GM21737 (cell line): ENCODE measurements around the gene OTOP1.
"Not testable (repeated sequence)": the region's sequence is repeated elsewhere in the genome, so short reads cannot be mapped to it uniquely, and the experiment has no call there.

Source experiments
- ATAC-seq: cut with Tn5 transposase; IDR thresholded peaks from one replicate; pipeline ENCODE4 v1.9.1; 2021; ENCODE audit warnings: mild to moderate bottlenecking, moderate library complexity; ENCODE audit not compliant: unreplicated experiment

OTOP1 gene

DNA sequence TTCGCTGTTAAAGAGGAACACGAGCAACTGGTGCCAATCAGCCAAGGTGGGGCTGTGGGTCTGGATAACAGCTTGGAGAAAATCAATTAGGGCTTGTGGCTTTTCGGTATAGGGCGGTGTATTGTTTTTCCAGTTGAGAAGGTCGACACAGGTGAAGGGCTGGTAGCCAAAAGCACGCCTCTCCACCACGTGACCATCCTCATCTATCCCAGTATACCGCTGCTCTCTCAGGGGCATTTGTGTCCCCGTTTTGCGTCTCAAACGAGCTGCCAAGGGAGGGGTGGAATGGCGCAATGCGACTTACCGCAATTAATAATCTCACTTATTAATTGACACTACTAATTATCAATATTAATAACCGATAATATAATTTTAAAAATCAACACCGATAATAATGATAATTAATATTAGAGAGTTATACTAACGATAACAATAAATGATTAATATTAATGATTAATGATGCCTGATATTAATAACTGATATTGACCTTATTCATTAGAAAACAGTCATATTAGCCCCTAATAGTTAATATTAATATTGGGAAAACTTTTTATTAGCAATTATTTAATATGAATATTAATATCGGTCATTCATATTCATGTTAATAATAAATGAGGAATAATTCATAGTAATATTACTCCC lies 62.1 kb downstream of the OTOP1 start:
- not testable (repeated sequence) for ATAC-seq

DNA sequence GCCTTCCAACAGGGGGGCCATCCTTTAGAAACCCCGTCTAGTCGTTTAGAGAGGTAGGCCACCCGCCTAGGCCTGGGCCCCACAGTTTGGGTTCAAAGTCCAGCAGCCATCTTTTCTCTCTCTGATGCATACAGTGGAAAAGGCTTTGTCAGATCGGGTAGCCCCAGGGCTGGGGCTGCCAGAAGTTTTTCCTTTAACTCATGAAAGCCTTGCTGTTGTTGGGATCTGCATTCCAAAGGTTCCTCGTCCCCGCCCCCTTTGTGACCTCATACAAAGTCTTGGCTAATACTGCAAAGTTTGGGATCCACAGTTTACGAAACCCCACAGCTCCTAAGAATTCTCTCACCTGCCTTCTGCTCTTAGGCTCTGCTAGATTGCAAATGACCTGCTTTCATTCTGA lies 64.5 kb downstream of the OTOP1 start:
- ATAC-seq, result not testable (repeated sequence)

DNA sequence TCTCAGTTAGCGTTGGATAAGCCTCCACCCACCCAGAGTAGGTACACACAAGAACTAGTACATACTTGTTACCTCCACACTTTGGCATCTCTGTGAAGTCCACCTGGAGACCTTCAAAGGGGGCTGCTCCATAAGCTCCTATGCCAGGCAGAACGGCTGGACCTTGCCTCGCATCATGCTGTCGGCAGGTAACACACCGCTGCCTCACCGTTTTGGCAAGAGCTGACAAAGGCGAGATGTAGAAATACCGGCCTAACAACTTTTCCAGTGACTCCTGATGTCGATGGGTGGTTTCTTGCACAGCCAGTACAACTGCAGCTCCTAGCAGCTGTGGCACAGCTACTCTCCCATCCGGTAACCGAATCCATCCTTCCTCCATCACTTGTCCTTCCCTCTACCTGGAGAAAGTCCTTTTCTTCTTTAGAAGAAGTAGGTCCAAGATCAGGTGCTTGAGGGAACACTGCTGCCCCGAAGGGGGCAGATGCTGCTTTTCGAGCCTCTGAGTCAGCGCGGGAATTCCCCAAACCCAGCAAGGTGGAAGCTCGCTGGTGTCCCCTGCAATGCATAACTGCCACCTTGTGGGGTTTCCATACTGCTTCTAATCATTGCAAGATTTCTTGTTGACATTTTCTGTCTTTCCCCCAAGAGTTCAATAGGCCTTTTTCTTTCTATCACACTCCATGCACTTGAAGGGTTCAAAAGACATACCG lies 65.6 kb downstream of the OTOP1 start:
- not testable (repeated sequence) for ATAC-seq

DNA sequence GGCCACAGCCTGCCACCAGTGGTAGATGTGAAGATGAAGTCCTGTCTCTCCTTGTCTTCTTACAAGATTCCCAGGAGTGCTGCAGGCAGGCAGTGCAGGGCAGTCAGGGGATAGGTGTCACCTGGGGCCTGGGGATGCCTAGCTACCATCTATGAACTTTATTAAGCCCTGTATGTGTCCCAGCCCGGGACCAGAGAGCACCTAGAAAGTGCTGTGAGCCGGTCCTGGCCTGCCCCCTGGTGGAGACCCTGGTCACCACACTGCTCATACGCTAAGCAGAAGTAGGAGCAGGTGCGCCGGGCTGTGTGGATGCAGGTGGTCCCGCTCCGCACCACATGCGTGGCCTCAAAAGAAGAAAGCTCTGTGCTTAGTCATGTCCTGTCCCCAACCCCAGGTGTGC lies 81.1 kb downstream of the OTOP1 start:
- not testable (repeated sequence) for ATAC-seq

DNA sequence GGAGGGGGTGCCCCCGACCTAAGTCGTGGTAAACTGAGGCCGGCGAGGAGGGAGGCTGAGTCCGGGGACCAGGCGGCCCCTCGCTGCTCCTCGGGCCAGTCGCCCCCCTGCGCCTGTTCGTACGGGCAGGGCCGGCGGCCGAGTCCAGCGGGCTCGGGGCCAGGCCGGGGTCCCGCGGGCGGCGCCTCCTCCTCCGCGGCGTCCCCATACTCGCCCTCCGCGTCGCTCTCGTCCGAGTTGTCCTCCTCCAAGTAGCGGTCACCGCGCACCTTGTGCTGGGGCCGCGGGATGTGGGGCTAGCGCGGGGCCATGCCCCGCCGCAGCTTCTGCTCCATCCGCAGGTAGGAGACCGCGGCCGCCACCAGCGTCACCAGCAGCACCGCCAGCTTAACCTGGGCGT lies 83.4 kb downstream of the OTOP1 start:
- ATAC-seq, result not testable (repeated sequence)

DNA sequence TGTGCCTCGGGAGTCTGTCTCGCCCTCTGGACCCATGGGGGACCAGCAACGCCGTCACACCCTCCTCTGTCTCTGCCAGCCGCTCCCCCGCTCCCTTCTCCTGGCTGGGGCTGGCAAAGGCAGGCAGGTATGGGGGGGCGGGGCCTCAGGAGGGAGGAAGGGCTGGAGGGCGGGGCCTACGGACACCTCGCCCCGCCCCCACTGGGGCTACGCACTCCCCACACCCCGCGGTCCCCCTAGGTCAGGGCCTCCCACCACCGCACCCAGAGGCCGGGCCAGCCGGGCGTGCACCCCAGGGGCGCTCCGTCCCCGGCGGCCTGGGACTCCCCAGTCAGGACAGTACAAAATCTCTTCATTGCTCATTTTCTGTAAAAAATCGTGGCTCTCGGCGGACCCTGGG lies 84.0 kb downstream of the OTOP1 start:
- ATAC-seq, result not testable (repeated sequence)

DNA sequence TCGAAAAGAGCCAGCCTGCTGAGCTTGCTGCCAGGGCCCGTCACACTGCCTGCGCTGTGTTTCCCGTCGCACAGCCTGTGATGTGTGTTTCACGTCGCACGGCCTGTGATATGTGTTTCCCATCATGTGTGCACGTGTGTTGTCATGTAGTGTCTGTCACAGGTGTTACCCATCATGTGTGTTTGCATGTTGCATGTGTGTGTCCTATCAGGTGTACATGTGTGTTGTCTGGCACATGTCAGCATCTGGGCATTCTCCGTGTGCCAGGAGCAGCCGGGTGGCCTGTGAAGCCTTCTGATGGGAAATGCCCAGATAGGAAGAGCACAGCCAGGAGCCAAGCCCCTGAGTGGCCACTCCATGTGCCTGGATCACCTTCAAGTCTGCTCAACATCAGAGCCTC lies 85.5 kb downstream of the OTOP1 start:
- ATAC-seq, result not testable (repeated sequence)
